D341Med (cell line): ENCODE measurements around the gene ITGAL.
"Not testable (repeated sequence)": the region's sequence is repeated elsewhere in the genome, so short reads cannot be mapped to it uniquely, and the experiment has no call there.

Source experiments
- DNase-seq: peaks from one replicate; pipeline ENCODE4 v3.0.0; 2012; ENCODE audit warnings: low spot score

The ITGAL gene

DNA sequence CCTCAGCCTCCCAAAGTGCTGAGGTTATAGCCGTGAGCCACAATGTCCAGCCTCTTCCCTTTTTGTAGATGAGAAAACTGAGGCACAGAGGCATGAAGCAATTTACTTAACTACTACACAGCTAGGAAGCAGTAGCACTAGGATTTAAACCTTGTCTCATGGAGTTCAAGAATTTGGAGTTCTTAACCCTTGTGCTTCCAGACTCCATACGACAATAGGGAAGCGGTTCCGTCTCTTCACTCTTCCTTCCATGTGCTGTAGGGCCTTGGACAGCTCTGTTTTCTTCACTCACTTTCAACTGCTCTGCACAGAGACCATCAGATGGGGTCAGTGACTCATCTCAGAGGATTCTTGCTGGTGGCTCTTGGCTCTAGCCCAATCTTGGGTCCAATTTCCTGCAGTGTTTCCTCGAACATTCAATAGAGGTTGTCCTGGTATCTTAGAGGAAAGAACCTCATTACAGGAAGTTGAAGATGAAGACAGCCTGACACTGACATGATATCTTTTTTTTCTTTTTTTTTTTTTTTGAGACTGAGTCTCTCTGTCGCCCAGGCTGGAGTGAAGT is 19.3 kb downstream of the ITGAL start:
- DNase-seq = no peak

DNA sequence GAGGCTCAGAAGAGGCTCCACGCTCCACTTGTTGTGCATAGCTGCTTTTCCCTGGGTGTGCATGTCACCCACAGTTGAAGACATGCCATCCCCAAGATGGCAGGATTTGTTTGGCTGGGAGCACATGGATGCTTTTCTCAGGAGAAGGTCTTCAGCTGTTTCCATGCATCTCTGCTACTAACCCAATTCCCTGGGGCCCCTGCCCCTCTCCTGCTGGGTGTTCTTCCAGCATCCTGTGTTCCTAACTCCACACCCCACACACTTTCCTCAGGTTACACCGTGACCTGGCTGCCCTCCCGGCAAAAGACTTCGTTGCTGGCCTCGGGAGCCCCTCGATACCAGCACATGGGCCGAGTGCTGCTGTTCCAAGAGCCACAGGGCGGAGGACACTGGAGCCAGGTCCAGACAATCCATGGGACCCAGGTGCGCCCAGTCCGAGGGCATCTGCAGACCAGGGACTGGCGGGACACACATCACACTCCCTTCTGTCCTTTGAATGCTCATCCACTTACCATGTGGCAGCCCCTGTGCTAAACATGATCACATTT is 21.5 kb downstream of the ITGAL start:
- no peak for DNase-seq

GRCh38 chr16:30494709-30495108 is 22.2 kb downstream of the ITGAL start:
- DNase-seq = no peak

DNA sequence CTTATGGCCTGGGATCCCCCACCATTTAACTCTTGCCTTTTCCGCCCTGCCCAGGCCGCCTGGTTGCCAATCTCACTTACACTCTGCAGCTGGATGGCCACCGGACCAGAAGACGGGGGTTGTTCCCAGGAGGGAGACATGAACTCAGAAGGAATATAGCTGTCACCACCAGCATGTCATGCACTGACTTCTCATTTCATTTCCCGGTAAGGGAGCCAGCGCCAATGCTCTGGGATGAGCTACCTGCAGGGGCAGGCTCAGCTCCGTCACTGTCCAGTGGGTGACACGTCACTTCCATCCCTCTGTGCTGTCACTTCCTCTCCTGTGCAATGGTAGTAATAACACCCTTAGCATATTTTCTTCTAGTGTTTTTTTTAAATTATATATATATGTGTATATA is 26.7 kb downstream of the ITGAL start:
- DNase-seq = peak; percentile 24

DNA sequence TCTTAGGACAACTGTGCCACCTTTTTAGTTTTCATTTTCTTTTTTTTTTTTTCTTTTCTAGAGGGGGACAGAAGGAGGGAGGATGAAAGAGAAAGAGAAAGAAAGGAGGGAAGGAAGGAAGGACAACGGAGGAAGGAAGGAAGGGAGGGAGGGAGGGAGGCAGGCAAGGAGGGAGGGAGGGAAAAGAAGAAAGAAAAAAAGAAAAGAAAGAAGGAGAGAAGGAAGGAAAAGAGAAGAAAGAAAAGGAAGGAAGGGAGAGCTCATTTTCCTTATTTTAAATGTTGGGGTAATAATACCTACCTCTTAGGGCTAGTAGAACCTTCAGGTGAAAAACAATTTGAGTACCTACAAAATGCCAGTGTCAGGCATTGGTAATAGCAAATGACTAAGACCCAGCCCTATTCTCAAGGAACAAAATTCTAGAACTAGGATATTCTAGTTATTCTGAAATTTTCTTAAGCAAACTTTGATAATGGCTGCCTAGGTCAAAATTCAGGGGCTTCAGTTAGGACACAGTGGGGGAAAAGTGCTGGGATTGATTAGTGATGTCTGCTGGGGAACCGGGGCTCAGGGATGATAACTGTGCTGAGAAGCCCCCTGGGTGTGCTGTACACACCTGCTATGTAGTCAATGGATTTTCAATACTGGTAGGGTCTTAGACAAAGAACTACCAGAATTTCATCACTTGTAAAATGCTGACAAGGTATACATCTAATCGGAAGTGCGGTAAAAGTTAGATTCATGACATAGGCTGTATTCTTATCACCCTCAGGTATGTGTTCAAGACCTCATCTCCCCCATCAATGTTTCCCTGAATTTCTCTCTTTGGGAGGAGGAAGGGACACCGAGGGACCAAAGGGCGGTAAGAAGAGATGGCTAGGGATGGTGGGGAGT is 31.1 kb downstream of the ITGAL start:
- no peak for DNase-seq

DNA sequence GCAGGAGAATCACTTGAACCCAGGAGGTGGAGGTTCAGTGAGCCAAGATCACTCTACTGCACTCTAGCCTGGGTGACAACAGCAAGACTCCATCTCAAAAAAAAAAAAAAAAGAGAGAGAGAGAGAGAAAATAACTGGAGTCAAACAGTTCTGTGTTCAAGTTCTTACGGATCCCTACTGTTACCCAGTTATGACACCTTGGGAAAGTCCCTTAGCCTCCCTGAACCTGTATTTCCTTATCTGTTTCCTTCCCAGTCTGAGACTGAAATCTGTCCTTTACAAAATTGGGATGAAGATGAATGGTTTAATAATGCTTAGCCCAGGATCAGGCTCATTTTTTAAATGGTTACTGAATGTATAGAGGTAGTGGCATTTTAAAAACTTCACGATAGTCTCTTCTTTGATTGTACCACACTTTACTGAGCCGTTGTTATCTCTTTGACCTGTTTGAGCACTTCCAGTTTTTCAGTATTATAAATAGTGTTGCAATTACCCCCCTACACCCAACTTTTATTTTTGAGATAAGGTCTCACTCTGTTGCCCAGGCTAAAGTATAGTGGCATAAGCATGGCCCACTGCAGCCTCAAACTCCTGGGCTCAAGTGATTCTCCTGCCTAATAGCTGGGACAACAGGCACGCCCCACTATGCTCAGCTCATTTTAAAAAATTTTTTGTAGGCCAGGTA is 36.7 kb downstream of the ITGAL start:
- DNase-seq = no peak

DNA sequence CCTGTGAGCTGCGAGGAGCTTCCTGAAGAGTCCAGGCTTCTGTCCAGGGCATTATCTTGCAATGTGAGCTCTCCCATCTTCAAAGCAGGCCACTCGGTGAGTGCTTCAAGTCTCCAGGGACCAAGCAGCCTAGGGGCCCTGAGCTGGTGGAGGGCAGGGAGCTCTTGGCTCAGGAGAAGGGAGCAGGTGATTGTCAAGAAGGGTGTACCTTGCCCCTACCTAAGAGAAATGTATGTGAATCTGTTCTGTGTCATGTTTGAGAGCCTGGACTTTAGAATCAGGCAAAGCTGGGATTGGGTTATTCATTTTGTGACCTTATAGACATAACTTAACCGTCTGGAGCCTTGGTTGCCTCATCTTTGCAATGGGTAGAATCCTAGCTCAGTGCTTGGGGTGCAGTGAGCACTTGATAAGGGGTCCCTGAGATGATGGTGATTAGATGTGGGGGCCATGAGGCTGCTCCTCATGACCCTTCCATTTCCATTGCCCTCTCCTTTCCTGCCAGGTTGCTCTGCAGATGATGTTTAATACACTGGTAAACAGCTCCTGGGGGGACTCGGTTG is 37.9 kb downstream of the ITGAL start:
- DNase-seq = no peak

GRCh38 chr16:30511509-30511908 is 39.0 kb downstream of the ITGAL start:
- DNase-seq = no peak

DNA sequence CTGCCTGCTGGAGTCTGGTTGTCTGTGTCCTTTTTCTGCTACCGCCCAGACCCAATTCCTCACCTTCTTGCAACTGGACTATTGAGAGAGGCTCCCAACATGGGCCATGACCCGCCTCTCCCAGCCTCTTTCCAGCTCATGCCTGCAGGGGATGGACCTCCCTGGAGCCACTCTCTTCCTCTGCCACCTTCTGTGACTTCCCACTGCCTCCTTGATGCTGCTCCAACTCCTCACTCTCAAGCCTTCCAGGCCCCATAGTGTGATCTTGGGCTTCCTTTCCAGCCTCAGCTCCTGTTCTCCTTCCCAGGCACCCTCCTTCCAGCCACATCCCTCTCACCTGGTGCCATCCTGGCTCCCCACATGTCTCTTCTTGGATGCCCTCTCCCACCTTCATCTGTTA is 42.7 kb downstream of the ITGAL start:
- DNase-seq = no peak

DNA sequence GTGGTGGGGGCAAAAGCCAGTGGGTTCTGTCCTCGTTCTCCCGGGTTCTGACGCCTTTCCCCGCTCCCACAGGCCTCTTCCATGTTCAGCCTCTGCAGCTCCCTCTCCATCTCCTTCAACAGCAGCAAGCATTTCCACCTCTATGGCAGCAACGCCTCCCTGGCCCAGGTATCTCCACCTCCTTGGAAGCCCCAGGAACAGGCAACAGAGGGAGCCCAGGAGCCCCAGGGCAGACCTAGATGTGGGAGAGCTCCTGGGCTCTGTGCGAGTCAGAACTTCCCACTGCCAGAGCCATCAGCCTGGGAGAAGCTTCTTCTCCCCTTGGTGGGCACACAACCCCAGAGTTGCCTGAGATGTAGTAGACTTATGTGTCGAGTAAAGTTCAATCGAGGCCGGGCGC is 46.0 kb downstream of the ITGAL start:
- no peak for DNase-seq

DNA sequence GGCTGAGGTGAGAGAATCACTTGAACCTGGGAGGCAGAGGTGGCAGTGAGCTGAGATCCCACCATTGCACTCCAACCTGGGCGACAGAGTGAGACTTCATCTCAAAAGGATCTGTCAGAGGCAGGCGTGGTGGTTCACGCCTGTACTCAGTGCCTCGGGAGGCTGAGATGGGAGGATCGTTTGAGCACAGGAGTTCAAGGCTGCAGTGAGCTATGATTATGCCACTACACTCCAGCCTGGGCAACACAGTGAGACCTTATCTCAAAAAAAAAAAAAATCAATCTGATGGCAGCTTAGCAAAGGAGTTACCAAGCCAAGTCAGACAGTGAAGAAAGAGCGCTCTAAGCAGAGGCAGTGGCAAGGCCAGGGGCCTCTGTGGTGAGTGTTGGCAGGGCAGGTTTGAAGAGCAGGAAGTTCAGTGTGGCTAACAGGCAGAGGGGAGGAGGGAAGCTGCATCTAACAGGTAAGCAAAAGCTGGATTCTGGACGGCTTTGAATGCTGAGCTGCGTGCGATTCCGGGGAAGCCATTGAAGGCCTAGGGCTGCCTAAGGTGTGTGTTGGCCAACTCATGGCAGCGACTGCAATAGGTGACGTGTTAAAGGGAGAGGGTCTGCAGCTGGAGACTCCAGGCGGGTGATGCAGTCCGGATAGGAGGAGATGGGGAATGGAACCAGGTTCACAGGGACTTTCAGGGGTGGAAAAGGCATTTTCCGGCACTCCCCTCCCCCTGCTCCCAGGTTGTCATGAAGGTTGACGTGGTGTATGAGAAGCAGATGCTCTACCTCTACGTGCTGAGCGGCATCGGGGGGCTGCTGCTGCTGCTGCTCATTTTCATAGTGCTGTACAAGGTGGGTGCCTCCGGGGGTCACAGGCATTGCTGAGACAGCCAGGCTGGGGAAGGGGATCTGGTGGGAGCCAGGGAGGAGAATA is 46.8 kb downstream of the ITGAL start:
- no peak for DNase-seq

- DNase-seq = no peak
Observed at GRCh38 chr16:30521476-30521872, 48.9 kb downstream of the ITGAL start.

DNA sequence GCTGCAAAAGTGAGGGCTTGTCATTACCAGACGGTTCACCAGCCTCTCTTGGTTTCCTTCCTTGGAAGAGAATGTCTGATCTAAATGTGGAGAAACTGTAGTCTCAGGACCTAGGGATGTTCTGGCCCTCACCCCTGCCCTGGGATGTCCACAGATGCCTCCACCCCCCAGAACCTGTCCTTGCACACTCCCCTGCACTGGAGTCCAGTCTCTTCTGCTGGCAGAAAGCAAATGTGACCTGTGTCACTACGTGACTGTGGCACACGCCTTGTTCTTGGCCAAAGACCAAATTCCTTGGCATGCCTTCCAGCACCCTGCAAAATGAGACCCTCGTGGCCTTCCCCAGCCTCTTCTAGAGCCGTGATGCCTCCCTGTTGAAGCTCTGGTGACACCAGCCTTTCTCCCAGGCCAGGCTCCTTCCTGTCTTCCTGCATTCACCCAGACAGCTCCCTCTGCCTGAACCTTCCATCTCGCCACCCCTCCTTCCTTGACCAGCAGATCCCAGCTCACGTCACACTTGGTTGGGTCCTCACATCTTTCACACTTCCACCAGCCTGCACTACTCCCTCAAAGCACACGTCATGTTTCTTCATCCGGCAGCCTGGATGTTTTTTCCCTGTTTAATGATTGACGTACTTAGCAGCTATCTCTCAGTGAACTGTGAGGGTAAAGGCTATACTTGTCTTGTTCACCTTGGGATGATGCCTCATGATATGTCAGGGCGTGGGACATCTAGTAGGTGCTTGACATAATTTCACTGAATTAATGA is 49.5 kb downstream of the ITGAL start:
- DNase-seq = no peak

GRCh38 chr16:30522702-30523463 is 50.3 kb downstream of the ITGAL start:
- DNase-seq = not testable (repeated sequence)

DNA sequence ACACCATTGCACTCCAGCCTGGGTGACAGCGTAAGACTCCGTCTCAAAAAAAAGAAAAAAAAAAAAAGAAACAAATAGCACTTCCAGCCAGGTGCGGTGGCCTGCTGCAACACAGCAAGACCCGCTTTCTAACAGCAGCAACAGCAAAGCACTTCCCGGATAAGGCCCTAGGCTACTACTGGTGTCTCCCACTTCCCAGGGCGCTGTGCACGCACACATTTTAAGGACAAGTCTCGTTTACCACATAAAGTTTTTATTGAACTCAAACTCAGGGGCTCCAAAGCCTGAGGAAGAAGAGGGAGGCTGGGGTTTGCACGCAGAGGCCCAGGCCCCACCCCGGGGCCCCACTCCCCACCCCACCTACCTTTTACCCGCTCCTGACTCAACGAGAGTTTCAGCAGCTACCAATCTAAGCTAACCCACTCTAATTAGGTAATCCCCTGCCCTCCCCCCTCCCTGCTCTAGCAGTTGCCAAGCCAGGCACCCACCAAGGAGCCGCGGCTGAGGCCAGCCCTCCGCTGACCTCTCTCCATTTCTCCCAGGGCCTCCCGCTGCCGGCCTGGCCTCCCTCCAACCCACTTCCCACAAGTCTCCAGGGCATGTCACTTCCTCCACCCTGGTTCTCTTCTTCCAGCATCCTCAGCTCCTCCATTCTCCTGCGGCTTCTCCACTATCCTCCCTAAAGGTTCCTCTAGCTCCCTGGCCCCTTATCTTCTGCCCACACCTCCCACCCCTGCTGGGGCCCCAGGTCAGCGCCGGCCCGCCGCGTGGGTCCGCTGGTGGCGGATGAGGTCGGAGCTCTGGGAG is 51.4 kb downstream of the ITGAL start:
- no peak for DNase-seq

DNA sequence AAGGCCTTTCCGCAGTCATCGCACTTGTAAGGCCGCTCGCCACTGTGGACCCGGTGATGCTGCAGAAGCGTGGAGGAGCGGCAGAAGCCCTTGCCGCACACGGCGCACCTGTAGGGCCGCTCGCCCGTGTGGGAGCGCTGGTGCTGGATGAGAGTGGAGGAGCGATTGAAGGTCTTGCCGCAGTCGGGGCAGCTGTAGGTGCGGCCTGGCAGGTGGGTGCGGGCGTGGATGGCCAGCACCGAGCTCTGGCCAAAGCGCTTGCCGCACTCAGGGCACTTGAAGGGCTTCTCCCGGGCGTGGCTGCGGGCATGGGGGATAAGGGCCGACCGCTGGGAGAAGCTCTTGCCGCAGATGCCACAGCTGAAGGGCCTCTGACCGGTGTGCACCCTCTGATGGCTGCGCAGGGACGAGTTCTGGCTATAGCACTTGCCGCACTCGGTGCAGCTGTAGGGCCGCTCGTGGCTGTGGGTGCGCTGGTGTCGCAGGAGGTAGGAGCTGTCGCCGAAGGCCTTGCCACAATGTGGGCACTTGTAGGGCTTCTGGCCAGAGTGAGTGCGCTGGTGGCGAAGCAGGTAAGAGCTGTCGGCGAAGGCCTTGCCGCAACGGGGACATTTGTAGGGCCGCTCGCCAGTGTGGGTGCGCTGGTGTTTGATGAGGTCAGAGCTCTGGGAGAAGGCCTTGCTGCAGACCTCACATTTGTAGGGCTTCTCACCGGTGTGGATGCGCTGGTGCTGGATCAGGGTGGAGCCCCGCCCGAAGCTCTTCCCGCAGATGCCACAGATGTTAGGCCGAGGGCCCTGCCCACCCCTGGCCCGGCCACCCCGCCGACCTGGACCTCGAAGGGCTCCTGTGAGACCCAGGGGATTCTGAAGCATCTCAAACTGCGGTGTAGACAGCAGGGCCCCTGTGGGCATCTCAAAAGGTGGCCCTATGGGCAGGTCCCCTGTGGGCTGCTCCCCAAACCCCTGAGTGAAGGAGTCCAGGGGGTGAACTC is 52.3 kb downstream of the ITGAL start:
- no peak for DNase-seq

- DNase-seq = no peak
Observed at GRCh38 chr16:30525844-30526136, 53.2 kb downstream of the ITGAL start.
